GM21447 (cell line): ENCODE measurements around the gene DIP2C.
"Not testable (repeated sequence)": the region's sequence is repeated elsewhere in the genome, so short reads cannot be mapped to it uniquely, and the experiment has no call there.

Source experiments
- ATAC-seq: cut with Tn5 transposase; IDR thresholded peaks from one replicate; pipeline ENCODE4 v1.9.1; 2021; ENCODE audit not compliant: unreplicated experiment

DIP2C gene

GRCh38 chr10:369221-369683, 320.2 kb downstream of the DIP2C start:
- no peak for ATAC-seq

GRCh38 chr10:368579-369220, 320.8 kb downstream of the DIP2C start:
- ATAC-seq = no peak

- not testable (repeated sequence) for ATAC-seq
Observed at GRCh38 chr10:368107-368506, 321.4 kb downstream of the DIP2C start.

GRCh38 chr10:367636-368035, 321.8 kb downstream of the DIP2C start:
- ATAC-seq = no peak

- no peak for ATAC-seq
Observed at GRCh38 chr10:366186-366585, 323.3 kb downstream of the DIP2C start.

GRCh38 chr10:364267-364775, 325.1 kb downstream of the DIP2C start:
- ATAC-seq = no peak

GRCh38 chr10:363152-363551, 326.3 kb downstream of the DIP2C start:
- ATAC-seq = no peak

GRCh38 chr10:361203-362081, 328.0 kb downstream of the DIP2C start:
- no peak for ATAC-seq

- ATAC-seq = no peak
Observed at GRCh38 chr10:360653-361052, 328.8 kb downstream of the DIP2C start.

GRCh38 chr10:359762-360161, 329.7 kb downstream of the DIP2C start:
- no peak for ATAC-seq

- no peak for ATAC-seq
Observed at GRCh38 chr10:359093-359492, 330.4 kb downstream of the DIP2C start.

- ATAC-seq = no peak
Observed at GRCh38 chr10:357201-357950, 332.1 kb downstream of the DIP2C start.

GRCh38 chr10:356452-356851, 333.0 kb downstream of the DIP2C start:
- no peak for ATAC-seq

GRCh38 chr10:354901-355617, 334.4 kb downstream of the DIP2C start:
- no peak for ATAC-seq

- no peak for ATAC-seq
Observed at GRCh38 chr10:352476-353235, 336.8 kb downstream of the DIP2C start.

GRCh38 chr10:351770-352334, 337.6 kb downstream of the DIP2C start:
- no peak for ATAC-seq

GRCh38 chr10:350981-351501, 338.4 kb downstream of the DIP2C start:
- no peak for ATAC-seq

GRCh38 chr10:349081-349480, 340.4 kb downstream of the DIP2C start:
- no peak for ATAC-seq

GRCh38 chr10:348456-348855, 341.0 kb downstream of the DIP2C start:
- no peak for ATAC-seq
